GM21825 (cell line): ENCODE measurements around the gene BABAM2.

Experiments used
- ATAC-seq: cut with Tn5 transposase; IDR thresholded peaks from one replicate; pipeline ENCODE4 v1.9.1; 2021; ENCODE audit warnings: mild to moderate bottlenecking, moderate library complexity; ENCODE audit not compliant: unreplicated experiment

BABAM2 gene

DNA sequence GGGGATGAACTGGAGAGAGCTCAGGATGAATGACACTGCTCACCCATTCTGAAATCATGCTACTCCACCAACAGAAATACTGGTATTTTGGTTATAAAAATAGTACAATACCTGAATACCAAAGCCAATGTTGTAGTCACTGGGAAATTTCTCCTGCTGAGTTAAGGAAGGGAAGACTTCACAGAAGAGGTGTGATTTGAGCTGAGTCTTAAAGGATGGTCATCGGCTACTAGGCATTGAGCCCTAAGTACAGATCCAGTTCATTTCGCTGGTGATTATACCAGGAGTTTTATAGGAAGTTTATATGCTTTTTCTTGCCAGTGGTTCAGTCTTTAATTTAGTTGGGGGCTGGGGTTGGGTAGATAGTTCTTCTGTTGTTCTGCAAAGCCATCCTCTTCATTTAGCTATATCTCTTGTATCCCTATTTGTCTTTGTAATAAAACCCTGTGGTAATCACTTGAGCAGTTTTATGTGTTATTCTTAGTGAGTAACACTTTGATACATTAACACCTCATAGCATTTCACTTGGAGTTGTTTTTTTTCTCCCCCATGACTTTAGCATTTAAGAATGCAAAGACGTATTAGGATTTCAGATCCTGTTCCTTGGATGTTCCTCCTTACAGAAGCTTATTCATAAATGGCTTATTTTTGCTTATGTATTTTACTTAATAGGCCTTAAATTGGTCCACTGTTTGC lies 262.2 kb downstream of the BABAM2 start:
- ATAC-seq: no peak

GRCh38 chr2:28153851-28154250 lies 263.3 kb downstream of the BABAM2 start:
- ATAC-seq: no peak

GRCh38 chr2:28155086-28155485 lies 264.6 kb downstream of the BABAM2 start:
- no peak for ATAC-seq

DNA sequence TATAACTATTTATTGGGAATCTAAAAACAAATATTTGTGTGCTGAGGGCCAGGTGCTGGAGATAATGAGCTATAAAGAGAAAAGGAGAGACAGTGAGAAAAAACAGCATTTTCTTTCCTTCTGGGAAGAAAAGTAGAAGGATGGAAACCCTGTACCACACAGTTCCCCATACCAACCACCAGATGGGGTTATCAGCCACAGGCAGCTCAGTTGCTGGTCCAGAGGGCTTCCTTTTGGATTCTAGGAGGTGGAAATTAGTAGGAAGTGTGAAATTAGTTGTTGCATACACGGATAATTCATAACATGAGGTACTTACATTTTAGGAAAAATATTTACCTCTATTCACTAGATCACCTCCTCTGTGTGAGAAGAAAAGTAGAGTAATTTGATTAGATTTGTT lies 265.1 kb downstream of the BABAM2 start:
- no peak for ATAC-seq

GRCh38 chr2:28158791-28159190 lies 268.3 kb downstream of the BABAM2 start:
- ATAC-seq: no peak

DNA sequence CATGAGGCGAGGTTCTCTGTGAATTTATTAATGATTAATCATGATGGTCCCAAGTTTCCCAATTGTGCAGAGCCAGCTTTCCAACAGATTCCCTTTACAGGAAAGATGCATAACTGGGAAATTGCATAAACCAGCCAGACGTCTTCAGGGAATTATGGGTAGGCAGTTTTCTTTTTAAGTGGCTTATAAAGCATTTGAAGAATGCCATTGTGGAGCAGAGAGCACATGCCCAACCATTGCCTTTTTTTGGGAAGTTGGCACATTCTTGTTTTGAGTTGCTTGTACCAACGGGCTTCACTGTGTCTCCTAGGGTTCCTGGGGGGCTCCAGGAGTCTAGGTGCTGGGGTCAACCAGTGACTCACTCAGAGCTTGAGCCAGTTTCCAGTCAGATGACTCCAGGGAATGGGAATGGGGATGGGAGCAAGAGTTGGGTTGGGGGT lies 270.5 kb downstream of the BABAM2 start:
- no peak for ATAC-seq

- ATAC-seq: no peak
Measured at GRCh38 chr2:28161466-28161865, 270.9 kb downstream of the BABAM2 start.

- ATAC-seq: no peak
Measured at GRCh38 chr2:28162564-28162963, 272.0 kb downstream of the BABAM2 start.

- ATAC-seq: no peak
Measured at GRCh38 chr2:28163028-28163427, 272.5 kb downstream of the BABAM2 start.

- no peak for ATAC-seq
Measured at GRCh38 chr2:28163627-28164279, 273.2 kb downstream of the BABAM2 start.

DNA sequence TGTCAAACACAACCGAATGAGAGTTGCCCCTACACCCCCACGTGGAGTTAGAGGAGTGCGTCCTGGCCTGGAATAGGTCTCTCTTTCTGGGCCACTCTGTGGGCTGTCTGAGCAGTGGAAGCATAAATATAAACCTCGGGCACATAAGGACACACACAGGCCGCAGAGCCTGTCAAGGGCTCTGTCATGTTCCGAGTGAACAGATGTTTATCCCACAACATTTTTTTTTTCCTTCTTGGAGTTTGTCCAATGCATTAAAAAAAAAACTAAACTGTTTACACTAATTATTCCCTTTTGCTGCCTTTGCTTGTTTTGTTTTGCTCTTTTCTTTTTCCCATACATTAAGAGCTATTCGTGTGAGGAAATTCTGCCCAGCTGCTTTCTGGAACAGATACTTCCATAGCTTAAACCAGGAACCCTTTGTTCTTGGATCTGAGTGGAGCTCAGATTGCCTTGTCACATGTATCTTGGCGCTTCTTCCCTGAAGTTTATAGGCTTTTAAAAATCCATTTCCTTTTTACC lies 273.8 kb downstream of the BABAM2 start:
- no peak for ATAC-seq

- ATAC-seq: no peak
Measured at GRCh38 chr2:28165087-28165635, 274.6 kb downstream of the BABAM2 start.

- ATAC-seq: no peak
Measured at GRCh38 chr2:28166956-28167355, 276.4 kb downstream of the BABAM2 start.

GRCh38 chr2:28168376-28168775 lies 277.8 kb downstream of the BABAM2 start:
- ATAC-seq: no peak

- no peak for ATAC-seq
Measured at GRCh38 chr2:28169492-28169891, 279.0 kb downstream of the BABAM2 start.

DNA sequence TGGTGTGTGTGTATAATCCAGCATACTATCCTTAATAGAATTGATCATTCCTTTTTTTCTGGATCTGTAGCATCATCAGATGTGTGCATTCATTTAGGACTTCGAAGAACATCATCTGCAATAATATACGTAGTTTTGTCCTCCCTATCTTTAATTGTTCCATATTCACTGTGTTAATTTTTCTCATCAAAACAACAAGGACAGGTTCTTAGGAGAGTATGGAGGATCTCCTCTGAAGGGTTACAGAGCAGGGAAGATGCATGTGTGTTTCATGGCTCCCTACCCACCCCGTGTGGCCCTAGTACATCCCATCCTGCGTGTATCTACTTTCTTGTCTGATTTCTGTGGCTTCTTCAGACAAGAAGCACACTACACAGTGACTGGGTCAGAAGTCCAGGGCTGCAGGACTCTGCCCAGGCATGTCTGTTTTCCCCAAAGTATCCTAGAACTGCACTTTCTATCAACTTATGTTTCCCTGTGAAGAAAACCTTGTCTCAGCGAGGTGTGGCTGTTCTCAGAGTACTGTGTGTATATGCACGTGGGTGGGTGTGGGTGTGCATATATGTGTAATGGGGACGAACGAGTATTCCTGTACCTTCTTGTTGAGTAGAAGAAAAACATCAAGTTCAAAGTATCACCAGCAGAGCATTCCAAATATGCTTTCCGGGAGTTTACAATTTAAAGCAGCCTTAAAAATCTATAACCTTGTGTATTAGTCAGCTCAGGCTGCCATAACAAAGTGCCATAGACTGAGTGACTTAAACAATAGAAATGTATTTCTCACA lies 281.8 kb downstream of the BABAM2 start:
- no peak for ATAC-seq

DNA sequence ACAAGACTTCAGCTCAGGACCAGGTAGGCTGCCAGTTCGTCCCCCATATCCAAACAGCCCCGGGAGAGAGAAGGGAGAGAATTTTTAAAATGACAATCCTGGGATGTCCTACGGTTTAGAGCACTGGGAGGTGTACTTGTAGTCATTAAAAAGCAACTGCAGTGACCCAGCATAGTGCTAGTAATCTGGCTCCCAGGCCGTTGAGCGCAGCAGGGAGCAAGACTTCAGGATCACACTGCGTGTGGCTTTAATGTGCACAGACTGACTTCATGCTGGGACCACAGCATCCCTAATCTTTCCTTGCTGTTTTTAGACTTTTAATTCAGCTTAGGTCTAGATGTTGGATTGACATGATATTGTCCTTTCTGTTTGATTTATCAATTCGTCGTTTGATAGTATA lies 282.8 kb downstream of the BABAM2 start:
- ATAC-seq: no peak

- no peak for ATAC-seq
Measured at GRCh38 chr2:28174211-28174610, 283.7 kb downstream of the BABAM2 start.

DNA sequence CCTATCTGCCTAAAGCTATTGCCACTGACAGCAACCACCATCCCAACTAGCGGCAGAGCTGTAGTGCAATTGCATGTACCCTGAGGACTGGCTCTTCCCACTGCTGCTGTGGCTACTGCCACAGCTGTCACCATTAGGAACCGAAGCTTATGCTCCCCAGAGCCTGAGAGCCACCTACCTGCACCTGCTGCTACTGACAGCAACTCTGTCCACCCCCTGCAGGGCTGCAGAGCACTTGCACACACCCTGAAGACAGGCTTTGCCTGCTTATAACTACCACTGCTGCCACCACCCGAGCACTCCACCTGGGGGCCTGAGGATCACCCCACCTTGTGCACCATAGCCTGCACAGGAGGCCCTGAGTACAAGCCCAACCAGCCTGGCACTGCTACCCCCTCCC lies 284.5 kb downstream of the BABAM2 start:
- no peak for ATAC-seq

GRCh38 chr2:28178946-28179345 lies 288.4 kb downstream of the BABAM2 start:
- ATAC-seq: no peak

DNA sequence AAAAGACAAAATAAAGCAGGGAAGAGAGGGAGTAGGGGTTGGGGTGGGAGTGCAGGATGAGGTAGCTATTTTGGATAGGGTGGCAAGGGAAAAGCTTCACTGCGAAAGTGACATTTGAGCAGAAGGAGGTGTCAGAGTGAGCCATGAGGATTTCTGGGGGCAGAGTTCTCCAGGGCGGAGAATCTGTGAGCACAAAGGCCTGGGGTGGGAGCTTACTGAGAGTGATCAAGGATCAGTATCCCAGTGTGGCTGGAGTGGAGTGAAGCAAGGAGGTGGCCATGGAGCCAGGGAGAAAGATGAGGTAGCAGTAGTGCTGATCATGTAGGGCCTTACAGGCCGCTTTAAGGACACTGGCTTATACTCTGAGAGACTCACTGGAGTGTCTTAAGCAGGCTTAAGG lies 291.3 kb downstream of the BABAM2 start:
- no peak for ATAC-seq
